Mammary epithelial cell (primary cell): ENCODE data around the gene LSR.

Source experiments
- EZH2 ChIP-seq: IDR thresholded peaks from 2 replicates; pipeline ENCODE4 v1.6.1; 2012; ENCODE audit warnings: low read length, inconsistent platforms, borderline replicate concordance
- TF ChIP-seq, protein P1 (sequence below), 2 donors: IDR thresholded peaks in 1 of 2; conservative IDR thresholded peaks in 1 of 2; 2 replicates each; pipeline ENCODE4 v1.5.1; 2011 to 2012; ENCODE audit warnings: inconsistent platforms in 2 of 2, low read length in 2 of 2, mild to moderate bottlenecking in 2 of 2, control low read depth in 1 of 2, low read depth in 1 of 2; ENCODE audit not compliant: insufficient read depth in 1 of 2; ENCODE audit errors: extremely low read depth in 1 of 2

DNA sequence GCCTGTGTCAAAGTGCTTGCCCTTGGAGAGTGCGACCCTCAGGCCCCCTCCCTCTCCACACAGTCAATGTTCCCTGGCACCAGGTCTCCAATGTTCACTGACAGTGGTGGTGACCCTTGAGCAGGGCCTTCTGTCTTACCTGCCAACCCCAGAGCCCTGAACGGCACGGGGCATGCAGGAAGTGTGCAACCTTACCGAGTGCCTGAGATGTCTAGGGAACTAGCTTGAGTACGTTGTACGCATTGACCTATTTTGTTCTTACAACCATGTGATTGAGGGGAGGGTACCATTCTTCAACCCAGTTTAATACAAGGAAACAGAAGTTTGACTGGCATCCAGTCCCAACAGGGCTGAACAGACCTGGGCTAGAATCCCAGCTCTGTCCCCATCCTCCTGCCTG is 56.4 kb downstream of the LSR start:
- TF ChIP-seq, protein P1, sequence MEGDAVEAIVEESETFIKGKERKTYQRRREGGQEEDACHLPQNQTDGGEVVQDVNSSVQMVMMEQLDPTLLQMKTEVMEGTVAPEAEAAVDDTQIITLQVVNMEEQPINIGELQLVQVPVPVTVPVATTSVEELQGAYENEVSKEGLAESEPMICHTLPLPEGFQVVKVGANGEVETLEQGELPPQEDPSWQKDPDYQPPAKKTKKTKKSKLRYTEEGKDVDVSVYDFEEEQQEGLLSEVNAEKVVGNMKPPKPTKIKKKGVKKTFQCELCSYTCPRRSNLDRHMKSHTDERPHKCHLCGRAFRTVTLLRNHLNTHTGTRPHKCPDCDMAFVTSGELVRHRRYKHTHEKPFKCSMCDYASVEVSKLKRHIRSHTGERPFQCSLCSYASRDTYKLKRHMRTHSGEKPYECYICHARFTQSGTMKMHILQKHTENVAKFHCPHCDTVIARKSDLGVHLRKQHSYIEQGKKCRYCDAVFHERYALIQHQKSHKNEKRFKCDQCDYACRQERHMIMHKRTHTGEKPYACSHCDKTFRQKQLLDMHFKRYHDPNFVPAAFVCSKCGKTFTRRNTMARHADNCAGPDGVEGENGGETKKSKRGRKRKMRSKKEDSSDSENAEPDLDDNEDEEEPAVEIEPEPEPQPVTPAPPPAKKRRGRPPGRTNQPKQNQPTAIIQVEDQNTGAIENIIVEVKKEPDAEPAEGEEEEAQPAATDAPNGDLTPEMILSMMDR (conservative IDR thresholded peaks at IDR 0.05 in 1 of 2, IDR thresholded peaks at IDR 0.05 in 1 of 2; ENCODE audit: extremely low read depth in 1 of 2, insufficient read depth in 1 of 2, low read depth in 1 of 2, low read length in 2 of 2) = no peak
- TF ChIP-seq EZH2 = no peak
